OCI-LY1 (cell line): ENCODE measurements around the gene RASL11B.

Source experiments
- H2AFZ ChIP-seq: fragments of 200-600 bp; sonication (generic), shearing (Covaris generic); 2 replicates; pipeline ENCODE4 v1.6.0; 2014; ENCODE audit warnings: antibody characterized with exemption, mild to moderate bottlenecking, low read length
- H3F3A ChIP-seq: fragments of 200-600 bp; sonication (generic), shearing (Covaris generic); 2 replicates; pipeline ENCODE4 v1.6.0; 2014; ENCODE audit warnings: mild to moderate bottlenecking, antibody characterized with exemption, low read length, moderate library complexity; ENCODE audit not compliant: insufficient read depth
- H3K27ac ChIP-seq: fragments of 200-600 bp; sonication (generic); 2 replicates; pipeline ENCODE4 v1.5.1; 2014; ENCODE audit warnings: low read length, mixed run types, mild to moderate bottlenecking, low read depth; ENCODE audit not compliant: poor library complexity, severe bottlenecking
- H3K27me3 ChIP-seq: fragments of 200-600 bp; sonication (generic); 2 replicates; pipeline ENCODE4 v1.6.0; 2014; ENCODE audit warnings: antibody characterized with exemption, mild to moderate bottlenecking, low read length, moderate library complexity; ENCODE audit not compliant: insufficient read depth
- H3K36me3 ChIP-seq: fragments of 200-600 bp; sonication (generic); 2 replicates; pipeline ENCODE4 v1.6.1; 2014; ENCODE audit warnings: mild to moderate bottlenecking, antibody characterized with exemption, low read length, moderate library complexity, mixed read lengths; ENCODE audit not compliant: insufficient read depth
- H3K4me1 ChIP-seq: fragments of 200-600 bp; sonication (generic); 2 replicates; pipeline ENCODE4 v1.5.1; 2014; ENCODE audit warnings: mild to moderate bottlenecking, low read length, moderate library complexity; ENCODE audit not compliant: insufficient read depth, severe bottlenecking
- H3K4me2 ChIP-seq: fragments of 200-600 bp; sonication (generic), shearing (Covaris generic); 2 replicates; pipeline ENCODE4 v1.6.1; 2014; ENCODE audit warnings: low read length
- H3K4me3 ChIP-seq: fragments of 200-600 bp; sonication (generic); 2 replicates; pipeline ENCODE4 v1.5.1; 2014; ENCODE audit warnings: low read length, low read depth, mild to moderate bottlenecking, mixed read lengths; ENCODE audit not compliant: poor library complexity, severe bottlenecking
- H3K79me2 ChIP-seq: fragments of 200-600 bp; shearing (Covaris generic); 2 replicates; pipeline ENCODE4 v1.6.1; 2016; ENCODE audit warnings: mixed run types, low read length, mixed read lengths; ENCODE audit not compliant: insufficient read depth
- H3K9ac ChIP-seq: fragments of 200-600 bp; sonication (generic), shearing (Covaris generic); 2 replicates; pipeline ENCODE4 v1.6.1; 2014; ENCODE audit warnings: mild to moderate bottlenecking, low read length, mixed read lengths
- H3K9me2 ChIP-seq: fragments of 200-600 bp; sonication (generic), shearing (Covaris generic); 2 replicates; pipeline ENCODE4 v1.6.1; 2014; ENCODE audit warnings: low read depth, mild to moderate bottlenecking, low read length, mixed read lengths
- H3K9me3 ChIP-seq: fragments of 200-600 bp; shearing (Covaris generic); 2 replicates; pipeline ENCODE4 v1.6.1; 2014; ENCODE audit warnings: low read length, mixed read lengths
- H4K20me1 ChIP-seq: fragments of 200-600 bp; sonication (generic), shearing (Covaris generic); 2 replicates; pipeline ENCODE4 v1.6.0; 2016; ENCODE audit warnings: mild to moderate bottlenecking, low read length; ENCODE audit not compliant: insufficient read depth
- EZH2 ChIP-seq: fragments of 200-600 bp; sonication (generic), shearing (Covaris generic); IDR thresholded peaks from 2 replicates; pipeline ENCODE4 v1.8.0; 2017; ENCODE audit warnings: borderline replicate concordance, mixed run types, mild to moderate bottlenecking, antibody characterized with exemption, low read length, moderate library complexity, mixed read lengths
- TF ChIP-seq, protein P1 (sequence below): fragments of 200-600 bp; sonication (generic), shearing (Covaris generic); IDR thresholded peaks from 2 replicates; pipeline ENCODE4 v1.5.1; 2017; ENCODE audit warnings: mild to moderate bottlenecking, antibody characterized with exemption, low read length, moderate library complexity, mixed read lengths

RASL11B gene

DNA sequence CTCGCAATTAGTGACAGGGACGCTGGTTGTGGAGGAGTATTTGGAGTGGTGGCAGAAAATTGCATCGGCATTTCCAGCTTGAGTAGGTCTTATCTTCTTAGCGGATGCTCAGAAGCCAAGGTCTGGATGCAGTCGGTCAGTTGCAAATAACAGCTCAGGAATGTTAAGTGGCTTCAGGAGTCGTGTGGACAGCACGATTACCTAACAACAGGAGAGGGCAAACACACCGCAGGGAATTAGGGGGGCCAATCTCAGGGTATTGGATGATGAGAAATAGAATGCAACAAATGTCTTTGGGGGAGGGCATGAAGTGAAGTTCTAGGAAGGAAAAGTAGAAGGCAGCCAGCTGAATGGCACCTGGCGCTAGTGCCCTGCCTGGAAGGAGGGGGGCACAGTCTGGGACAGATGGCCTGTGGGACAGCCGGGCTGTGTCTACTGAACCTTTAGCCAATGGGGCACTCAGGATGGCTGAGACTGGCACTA is 11.8 kb downstream of the RASL11B start:
- no peak for TF ChIP-seq EZH2
- TF ChIP-seq, protein P1, sequence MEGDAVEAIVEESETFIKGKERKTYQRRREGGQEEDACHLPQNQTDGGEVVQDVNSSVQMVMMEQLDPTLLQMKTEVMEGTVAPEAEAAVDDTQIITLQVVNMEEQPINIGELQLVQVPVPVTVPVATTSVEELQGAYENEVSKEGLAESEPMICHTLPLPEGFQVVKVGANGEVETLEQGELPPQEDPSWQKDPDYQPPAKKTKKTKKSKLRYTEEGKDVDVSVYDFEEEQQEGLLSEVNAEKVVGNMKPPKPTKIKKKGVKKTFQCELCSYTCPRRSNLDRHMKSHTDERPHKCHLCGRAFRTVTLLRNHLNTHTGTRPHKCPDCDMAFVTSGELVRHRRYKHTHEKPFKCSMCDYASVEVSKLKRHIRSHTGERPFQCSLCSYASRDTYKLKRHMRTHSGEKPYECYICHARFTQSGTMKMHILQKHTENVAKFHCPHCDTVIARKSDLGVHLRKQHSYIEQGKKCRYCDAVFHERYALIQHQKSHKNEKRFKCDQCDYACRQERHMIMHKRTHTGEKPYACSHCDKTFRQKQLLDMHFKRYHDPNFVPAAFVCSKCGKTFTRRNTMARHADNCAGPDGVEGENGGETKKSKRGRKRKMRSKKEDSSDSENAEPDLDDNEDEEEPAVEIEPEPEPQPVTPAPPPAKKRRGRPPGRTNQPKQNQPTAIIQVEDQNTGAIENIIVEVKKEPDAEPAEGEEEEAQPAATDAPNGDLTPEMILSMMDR = no peak
- no peaks in the 10 kb centered on the region for H3K27me3 ChIP-seq
- H3K27ac ChIP-seq = no peak overlapping the region
- no peak overlapping the region for H3K4me2 ChIP-seq
- no peaks in the 10 kb centered on the region for H3K4me1 ChIP-seq
- H3K9ac ChIP-seq = no peak overlapping the region
- no peaks in the 10 kb centered on the region for H3K9me2 ChIP-seq
- H3K36me3 ChIP-seq = no peaks in the 10 kb centered on the region
- H3K9me3 ChIP-seq = no peaks in the 10 kb centered on the region
- no peaks in the 10 kb centered on the region for H3K79me2 ChIP-seq
- no peak overlapping the region for H3K4me3 ChIP-seq
- no peak overlapping the region for H2AFZ ChIP-seq
- H4K20me1 ChIP-seq = no peaks in the 10 kb centered on the region
- H3F3A ChIP-seq = no peaks in the 10 kb centered on the region

- no peaks in the 10 kb centered on the region for H3K36me3 ChIP-seq
- H3K9me2 ChIP-seq = no peaks in the 10 kb centered on the region
- no peak overlapping the region for H3K4me2 ChIP-seq
- H3K79me2 ChIP-seq = no peaks in the 10 kb centered on the region
- H3K27me3 ChIP-seq = no peaks in the 10 kb centered on the region
- no peaks in the 10 kb centered on the region for H3K4me1 ChIP-seq
- TF ChIP-seq EZH2 = no peak
- TF ChIP-seq, protein P1 = no peak
- no peaks in the 10 kb centered on the region for H3K9me3 ChIP-seq
- H2AFZ ChIP-seq = no peak overlapping the region
- H3K4me3 ChIP-seq = no peak overlapping the region
- H3K27ac ChIP-seq = no peak overlapping the region
- no peaks in the 10 kb centered on the region for H3F3A ChIP-seq
- H3K9ac ChIP-seq = no peak overlapping the region
- no peaks in the 10 kb centered on the region for H4K20me1 ChIP-seq
Measured at GRCh38 chr4:52874948-52875347, 12.8 kb downstream of the RASL11B start.

GRCh38 chr4:52876069-52876468 is 14.0 kb downstream of the RASL11B start:
- Histone ChIP-seq H3K9ac (no peak overlapping the region), H3F3A (no peaks in the 10 kb centered on the region), H2AFZ (no peak overlapping the region), H3K27me3 (no peaks in the 10 kb centered on the region), H3K9me2 (no peaks in the 10 kb centered on the region), H4K20me1 (no peaks in the 10 kb centered on the region), H3K4me3 (no peak overlapping the region), H3K27ac (no peak overlapping the region), H3K79me2 (no peaks in the 10 kb centered on the region), H3K4me2 (no peak overlapping the region), H3K9me3 (no peaks in the 10 kb centered on the region), H3K36me3 (no peaks in the 10 kb centered on the region), H3K4me1 (no peaks in the 10 kb centered on the region)
- TF ChIP-seq, protein P1 = no peak
- TF ChIP-seq EZH2 = no peak
